ENCODE data around the gene SLCO2A1. TPM values are rescaled to one million over a fixed set of nuclear protein-coding genes. Genes with fewer than 3 reads are reported as not detected.
A peak's percentile ranks its signal among the peaks of the same experiment; 100 is the strongest.

SLCO2A1 gene
- total RNA-seq, 1 experiment from 2014 or later, result 1.4 TPM

DNA sequence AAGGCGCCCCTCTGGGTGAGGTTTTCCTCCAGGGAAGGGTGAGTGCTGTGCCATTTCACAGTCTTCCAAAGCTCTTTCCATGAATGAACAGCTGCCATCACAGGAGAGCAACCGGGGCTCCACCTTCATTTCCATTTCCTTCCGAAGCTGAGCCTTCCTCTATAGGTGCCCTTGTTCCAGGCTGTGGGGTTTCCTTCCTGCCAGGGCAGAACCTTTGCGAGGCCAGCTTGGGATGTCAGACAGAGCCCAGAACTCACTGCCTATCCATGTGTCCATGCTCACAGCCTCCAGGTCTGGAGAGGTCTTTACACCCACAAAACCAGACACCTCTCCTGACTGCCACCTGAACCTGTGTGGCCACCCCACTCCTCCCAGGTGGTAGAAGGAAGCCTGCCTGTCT, 49.2 kb downstream of the SLCO2A1 start:
- DNase-seq (ENCODE audit: low read depth), result no peak

DNA sequence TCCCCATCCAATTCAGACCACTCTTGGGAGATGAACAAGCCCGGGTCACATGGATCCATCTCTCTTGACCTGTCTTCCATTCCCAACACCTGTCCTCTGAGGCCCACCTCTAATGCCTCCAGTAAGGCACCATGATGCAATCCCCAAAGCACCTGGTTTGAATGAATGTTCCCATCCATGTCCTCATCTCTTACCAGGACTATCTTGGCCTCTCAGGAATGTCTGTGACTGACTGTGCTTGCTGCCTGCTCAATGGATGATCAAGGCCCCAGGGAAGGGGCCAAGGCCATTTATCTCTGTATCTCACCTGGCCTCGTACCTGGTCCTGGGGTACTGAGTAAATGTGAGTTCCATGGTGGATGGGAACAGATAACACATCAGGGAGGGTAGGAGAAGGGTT, 49.7 kb downstream of the SLCO2A1 start:
- DNase-seq (ENCODE audit: low read depth), result no peak

DNA sequence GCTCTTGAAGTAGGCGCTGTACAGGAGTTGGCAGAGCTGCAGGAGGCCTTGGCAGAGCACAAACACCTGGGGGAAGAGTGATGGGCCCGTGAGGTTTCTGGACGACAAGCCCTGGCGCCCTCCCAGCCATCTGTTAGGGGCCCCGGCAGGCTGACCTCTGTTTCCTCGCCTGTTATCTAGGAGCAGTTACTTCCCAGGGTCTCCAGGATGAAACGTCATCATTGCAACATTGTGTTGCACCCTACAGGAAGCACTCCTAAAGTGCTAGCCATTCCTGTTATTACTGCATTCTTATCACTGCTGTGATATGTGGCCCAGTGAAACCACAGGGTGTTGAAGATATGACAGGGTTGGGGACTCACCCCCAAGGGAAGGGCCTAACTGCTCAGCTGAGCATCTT, 50.2 kb downstream of the SLCO2A1 start:
- no peak for DNase-seq (ENCODE audit: low read depth)

DNA sequence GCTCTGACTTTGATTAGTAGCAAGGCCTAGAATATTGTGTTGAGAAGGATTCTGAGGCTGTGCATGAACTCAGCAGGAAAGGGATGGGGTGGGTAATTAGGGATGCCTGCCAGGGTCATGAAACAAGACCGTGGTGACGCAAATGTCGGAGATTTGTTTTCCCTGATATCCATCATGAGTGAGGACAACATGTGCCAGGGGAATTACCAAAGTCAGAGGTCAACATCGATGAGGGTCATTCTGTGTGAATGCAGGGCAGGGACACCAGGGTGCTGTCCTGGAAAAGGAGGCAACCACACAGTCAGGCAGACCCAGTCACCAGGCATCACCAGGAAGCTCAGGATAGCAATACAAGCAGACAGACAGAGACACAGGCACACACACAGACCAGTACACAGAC, 52.2 kb downstream of the SLCO2A1 start:
- no peak for DNase-seq (ENCODE audit: low read depth)

DNA sequence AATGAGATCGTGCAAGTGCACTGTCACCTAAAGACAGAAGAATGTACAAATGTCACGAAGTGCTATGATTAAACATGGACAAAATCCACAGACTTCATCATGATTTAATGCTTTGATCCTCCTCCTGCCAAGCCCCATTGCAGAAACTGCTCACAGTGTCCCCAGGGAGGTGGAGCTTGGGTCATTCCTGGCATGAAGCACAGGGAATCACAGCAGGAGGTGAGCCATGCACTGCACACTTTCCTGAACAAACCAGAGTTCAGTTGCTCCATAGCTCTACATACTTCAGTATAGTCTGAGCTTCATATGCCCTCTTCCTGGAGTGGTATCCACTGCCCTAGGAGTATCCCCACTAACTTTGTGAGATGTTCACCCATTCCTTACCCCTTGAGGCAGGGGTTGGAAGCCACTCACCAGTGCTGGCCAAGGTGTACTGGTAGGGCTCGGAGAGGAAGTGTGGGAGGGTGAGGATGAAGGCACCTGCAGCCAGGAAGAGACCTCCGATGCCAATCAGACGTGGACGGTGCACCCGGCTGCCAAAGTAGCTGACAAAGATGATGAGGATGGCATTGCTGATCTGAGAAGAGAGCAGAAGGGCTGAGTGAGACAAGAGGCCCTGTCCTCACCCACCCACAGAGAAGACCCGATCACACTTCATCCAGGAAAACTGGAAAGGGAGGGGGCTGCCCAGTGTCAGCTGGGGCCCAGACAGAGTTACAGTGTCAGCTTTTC, 56.3 kb downstream of the SLCO2A1 start:
- DNase-seq (ENCODE audit: low read depth), result no peak

DNA sequence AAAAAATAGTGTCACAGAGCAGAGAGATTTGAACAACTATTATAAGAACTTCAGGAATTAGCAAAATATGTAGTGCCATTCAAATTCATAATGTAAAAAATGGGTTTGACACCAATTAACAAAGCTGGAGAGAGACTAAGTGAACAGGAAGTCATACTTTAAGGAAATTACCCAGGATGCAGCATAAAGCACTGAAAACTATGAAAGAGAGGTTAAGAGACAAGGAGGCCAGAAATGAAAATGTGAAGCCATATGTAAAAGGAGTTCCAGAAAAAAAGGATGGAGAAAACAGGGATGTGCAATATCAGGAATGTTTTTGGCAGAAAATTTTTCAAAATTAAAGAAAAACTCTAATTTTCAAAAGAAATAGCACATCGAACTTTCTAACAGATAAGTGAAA, 57.6 kb downstream of the SLCO2A1 start:
- DNase-seq (ENCODE audit: low read depth), result no peak

DNA sequence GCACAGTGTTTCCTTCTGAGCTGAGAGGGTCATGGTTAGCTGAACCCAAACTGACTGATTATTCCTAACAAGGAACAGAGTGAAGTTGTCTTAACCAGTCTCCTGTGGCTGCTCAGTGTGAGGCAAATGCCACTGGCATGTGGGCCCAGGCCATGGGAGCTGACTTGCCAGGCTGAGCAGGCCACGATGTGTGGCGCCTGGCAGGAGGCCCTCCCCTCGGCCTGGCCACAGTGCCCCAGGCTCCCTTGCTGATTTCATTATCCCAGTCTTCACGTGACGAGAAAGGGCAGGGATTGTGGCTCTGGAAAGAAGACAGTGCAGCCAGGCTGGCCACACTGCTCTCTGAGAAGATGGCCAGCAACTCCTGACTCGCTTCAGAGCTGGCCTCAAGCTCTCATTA, 58.8 kb downstream of the SLCO2A1 start:
- no peak for DNase-seq (ENCODE audit: low read depth)

DNA sequence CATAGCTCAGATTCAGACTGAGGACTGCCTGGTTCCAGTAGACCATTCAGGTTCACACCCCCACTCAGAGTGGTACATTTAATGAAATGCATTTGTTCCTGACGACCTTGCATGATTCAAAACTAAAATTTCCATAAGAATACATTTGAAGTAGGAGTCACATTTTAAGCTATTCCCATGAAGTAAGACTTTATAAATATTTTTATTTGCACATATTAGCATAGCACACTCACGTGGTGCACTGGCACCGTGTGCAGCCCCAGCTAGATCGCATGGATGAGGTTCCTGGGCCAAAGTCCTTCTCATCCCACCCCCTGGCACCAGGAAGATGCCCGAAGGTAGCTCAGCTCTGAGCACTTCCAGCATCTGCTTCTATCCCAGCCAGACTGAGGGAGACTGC, 59.4 kb downstream of the SLCO2A1 start:
- DNase-seq (ENCODE audit: low read depth), result no peak

DNA sequence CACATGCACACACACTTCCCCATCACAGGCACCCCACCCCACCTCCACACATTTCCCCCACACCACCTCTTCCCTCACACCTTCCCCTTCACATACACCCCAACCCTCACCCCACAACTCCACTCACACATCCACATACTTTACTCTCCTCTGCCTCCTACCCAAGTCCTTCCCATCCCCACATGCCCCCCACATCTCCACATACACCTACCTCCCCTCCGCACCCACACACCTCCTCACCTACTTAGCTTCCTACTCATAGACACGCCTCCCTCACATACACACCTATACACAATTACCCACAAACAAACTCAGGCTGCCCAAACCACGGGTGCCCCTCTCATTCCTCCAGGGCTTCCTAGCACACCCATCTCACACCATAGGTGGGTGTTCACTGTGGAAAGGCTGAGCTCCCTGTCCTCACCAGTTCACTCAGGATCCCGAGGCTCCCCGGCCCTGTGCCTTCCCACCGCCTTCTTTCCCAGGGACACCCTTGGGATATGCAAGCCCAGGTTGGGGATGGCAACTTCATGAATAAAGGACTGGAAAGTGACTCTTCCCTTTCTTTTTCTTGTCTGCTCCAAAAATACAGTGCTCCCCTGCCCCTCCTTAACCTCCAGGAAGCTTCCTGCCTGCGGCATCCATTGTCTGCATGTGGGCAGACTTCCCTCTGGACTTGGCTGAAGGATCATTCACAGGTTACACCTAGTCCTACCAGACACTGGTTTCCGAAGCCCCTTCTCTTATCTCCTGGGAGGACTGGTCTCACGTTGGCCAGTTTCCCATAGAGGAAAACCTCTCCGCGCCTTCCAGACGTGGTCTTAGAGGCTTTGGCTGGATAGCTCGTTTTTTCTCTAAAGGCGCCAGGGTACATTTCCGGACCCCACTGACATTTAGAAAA, 61.5 kb downstream of the SLCO2A1 start:
- no peak for DNase-seq (ENCODE audit: low read depth)

DNA sequence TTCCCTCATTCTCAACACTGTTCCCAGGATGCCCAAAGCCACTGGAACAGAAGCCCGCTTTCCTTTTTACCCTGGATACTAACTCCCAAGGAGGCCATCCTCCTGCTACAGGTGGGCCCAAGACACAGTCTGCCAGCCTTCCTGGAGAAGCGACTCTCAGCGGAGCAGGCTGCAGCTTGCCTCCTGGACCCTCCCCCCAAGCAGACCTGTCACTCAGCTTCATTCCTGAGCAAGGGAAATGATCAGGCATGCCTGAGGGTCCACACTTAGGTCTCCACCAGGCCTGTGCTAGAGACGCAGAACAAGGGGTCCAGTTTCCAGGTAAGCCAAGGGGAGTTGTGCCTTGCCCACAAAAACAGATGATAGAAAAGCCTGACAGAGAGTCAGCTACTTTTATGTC, 62.8 kb downstream of the SLCO2A1 start:
- DNase-seq (ENCODE audit: low read depth), result no peak

DNA sequence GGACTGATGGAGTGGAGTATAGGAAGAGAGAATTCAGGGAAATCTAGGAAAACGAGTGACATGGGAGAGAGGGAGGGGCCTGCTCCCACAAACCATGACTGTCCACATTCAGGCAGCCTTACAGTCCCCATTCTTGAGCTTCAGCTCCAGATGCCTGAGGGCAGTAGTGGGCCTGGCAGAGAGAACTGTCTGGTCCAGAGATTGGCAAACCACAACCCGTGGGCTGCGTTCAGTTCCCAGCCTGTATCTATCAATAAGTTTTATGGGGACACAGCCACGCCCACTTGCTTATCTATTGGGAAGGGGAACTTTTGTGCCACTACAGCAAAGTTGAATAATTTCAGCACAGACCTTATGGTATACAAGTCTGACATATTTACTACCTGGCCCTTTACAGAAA, 63.8 kb downstream of the SLCO2A1 start:
- DNase-seq (ENCODE audit: low read depth), result no peak

DNA sequence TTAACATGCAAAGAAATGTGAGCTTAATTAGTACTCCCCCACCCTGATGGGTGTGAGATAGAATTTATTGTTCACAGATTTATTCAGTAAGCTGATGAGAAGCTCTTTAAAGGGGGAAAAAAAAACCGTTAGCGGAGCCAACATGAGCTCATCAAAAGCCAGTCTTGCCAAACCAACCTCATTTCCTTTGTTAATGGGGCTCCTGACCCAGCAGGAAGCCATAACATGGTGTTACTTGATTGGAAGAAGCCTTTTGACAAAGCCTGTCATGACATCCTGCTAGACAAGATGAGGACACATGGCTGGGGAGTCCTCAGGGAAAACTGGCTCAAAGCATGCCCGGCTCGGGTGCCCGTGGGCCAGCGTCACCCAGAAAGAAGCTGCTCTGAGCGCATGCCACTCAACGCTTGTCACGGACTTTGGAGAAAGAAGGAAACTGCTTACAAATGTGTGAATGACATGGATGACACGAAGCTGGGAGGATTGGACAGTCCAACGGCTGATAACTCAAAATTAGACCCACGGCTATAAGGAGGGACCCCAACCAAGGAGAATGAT, 64.6 kb downstream of the SLCO2A1 start:
- DNase-seq (ENCODE audit: low read depth), result peak; percentile 82

DNA sequence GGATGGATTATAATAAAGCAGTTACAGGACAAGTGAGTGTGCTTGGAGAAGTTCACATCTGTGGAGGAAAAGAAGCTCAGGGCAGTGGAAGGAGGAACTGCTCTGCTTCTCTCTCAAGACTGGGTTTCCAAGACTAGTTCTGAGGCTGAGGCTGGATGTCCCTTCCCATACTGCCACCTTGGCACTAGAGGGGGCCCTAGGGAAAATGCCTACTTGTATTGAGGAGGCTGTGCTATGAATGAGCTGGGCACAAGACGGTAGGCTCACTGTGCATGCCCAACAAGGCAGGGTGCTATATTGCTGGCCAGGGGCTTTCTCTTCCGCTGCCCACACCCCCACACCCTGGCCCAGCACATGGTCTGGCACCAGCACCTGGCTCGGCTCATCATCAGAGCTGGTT, 65.2 kb downstream of the SLCO2A1 start:
- DNase-seq (ENCODE audit: low read depth), result peak; percentile 50

DNA sequence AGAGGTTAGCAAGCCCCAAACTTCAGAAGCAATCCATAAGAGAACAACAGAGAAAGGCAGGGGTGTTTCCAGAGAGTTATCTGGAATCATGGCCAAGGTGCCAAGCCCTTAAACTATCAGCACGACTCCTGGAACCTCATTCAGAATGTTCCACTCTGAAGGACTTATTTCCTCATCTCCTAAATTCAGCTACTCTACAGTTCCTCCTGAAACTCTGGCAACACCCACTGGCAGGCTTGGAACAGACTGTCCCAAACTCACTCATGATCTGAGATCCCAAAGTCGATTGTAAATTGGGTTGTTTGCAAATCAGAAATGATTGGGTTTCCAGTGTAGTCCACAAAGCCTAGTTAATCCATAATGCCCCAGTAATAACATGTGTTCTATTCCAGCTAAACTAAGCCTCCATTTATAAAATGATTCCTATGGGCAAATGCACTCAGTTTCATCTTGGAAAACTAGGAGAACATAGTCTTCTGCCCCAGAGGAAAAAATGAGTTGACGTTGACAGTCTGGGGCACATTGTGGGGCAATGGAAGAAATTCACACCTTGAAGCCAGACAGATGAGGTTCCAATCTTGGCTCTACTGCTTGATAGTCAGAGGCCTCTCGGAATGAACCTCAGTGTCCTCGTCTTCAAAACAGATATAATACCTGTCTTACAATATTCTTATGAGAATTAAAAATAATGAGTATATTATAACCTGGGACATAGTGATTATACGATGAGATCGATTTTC, 65.9 kb downstream of the SLCO2A1 start:
- DNase-seq (ENCODE audit: low read depth), result no peak

DNA sequence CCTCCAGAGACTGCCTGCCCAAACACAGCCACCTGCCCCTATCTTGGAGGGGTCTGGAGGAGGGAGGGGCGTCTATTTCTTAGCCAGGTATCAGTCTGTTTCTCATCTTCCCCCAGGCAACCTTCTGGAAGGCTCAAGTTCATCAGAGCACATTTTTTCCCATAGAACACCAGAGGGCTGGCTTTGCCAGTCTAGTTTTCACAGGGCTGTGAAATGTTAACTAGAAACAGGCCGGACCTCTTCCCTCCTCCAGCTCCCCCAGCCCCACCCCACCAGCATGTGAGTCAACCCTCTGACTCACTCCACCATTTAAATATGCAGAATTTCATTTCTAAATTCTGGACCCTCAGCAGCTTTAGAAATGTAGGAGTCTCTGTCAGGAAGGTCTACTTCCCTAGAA, 66.9 kb downstream of the SLCO2A1 start:
- peak; percentile 62 for DNase-seq (ENCODE audit: low read depth)

DNA sequence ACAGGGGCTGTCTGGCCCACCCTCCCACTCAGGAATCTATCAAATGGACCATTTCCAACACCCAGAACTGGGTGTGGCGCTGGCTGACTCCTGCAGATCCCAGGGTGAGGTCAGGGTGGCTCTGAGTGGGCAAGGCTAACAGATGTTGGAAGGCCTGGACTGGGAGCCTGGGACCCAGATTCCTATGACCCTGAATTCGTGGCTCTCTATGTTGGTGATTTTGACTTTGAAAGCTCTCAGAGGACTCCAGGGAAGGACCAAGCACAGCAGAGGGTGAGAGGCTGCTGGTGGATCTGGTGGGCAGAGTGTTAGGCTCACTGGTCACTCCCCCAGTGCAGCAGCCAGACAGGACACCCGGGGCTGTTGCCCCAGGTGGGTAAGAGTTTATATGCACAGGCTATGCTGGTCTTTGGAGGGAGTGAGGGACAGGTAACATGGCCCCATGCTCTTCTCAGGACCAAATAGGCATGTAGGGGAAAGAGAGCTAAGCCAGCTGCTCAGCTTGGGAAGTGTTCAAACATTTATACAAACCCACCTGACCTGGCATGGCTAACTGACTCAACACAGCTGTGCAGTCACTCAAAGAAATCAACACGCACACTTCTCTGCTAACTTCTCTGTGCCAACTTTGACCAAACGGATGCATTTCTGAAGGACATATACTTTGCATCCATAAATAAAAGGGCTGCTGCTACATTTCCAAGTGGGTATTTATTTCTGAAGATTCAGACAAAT, 71.5 kb downstream of the SLCO2A1 start:
- DNase-seq (ENCODE audit: low read depth), result no peak

DNA sequence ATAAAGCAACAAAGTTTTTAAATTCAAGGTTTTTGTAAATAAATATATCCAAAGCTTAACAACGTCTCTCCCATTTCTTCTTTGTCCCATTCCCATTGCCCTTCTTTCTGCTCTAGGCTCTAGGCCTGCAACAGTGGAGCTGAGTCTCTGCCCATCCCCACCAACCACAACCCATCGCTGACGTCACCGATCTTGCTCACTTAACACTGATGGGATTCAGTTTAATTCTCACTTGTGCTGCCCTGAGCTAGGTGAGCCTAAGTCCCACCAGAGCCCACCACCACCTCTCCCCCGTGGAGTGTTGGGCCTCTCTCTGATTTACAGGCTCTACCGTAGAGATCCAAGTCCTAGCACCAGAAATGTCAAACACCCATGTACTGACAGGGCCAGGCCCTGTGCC, 72.7 kb downstream of the SLCO2A1 start:
- peak; percentile 44 for DNase-seq (ENCODE audit: low read depth)

DNA sequence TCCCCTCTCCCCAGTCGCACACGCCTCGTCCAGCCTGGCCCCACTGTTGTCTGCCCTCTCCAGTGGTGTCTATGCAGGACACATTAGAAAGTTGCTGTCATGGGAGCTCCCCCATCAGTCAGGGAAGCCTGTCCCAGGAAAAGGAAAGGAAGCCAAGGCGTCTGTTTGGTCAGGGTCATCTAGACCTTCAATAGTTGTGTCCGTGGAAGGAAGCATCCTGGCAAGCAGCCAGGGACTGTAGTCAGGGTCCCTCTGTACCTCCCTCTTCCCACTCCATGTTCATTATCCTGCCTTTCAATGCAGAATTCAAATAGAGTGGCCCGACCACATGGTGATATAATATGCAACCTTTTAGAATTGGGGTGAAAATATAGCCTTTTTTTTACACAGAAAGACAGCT, 73.4 kb downstream of the SLCO2A1 start:
- DNase-seq (ENCODE audit: low read depth), result no peak

DNA sequence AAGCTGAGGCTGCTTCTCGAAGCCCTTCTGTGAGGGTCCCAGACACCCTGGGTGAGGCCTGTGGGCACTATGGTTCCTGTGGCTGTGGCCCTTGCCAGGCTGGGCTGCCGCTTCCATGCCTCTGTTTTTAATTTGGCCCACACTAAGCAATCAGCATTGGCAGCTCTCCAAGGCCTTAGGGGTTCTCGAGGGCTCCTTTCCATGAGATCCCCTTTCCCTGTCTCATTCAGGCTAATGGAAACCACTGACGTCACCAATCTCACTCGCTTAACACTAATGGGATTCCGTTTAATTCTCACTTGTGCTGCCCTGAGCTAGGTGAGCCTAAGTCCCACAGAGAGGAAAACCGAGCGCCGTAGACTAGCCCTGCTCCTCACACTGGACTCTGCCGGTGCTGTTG, 73.8 kb downstream of the SLCO2A1 start:
- peak; percentile 61 for DNase-seq (ENCODE audit: low read depth)

DNA sequence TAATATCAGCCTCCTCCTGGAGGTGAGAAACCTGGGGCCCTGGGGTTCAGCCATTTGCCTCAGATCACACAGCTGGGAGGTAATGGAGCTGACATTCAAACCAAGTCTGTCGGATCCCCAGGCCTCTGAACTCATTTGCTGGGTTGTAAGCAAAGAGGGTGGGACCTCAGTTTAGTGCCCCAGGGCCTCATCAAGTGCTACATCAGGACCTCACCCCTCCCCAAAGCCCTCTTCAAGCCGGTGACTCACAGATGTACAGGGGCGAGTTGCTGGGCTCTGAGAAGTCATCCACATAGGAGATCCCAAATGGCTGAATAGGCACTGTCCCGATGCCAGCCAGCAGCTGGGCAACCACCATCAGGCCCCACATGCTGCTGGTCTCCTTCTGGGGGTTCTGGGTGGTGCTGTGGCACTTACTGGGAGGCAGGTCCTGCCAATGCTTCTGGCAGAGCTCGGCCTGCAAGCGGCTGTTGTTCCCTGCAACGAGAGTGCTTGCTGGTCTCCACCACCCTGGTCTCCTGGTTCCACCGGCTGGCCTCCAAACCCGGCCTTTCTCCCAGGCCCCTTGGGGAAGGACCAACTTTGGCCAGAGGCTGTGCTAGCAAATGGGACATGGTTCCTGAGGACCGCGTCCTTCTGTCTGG, 74.9 kb downstream of the SLCO2A1 start:
- peak; percentile 46 for DNase-seq (ENCODE audit: low read depth)

DNA sequence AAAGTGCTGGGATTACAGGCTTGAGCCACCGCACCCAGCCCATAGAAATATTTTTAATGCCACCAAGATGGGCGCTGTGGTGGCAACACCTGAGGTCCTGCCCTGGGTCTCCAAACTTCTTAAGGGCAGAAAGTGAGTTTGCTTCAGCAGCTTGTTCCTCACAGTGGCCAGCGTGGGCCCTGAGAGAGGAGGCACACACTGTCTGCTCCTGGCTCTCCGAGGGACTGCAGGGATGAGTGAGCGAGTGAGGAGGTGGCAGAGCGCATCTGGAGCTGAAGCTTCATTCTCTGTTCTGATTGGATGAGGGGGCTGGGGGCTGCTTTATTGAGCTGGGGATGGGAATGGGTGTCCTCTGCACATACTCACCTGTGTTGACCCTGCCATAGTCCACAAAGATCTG, 76.4 kb downstream of the SLCO2A1 start:
- no peak for DNase-seq (ENCODE audit: low read depth)
